Endothelial cell of umbilical vein (primary cell): ENCODE measurements around the gene DEK. TPM values are rescaled to one million over a fixed set of nuclear protein-coding genes. Genes with fewer than 3 reads are reported as not detected.

Experiments
- BruUV-seq: library from RNA; stranded (reverse); fragments of 400-500 nt; replicated peaks from 2 replicates; lab custom pipeline; 2021; lab: Mats Ljungman, UMichigan
- CTCF ChIA-PET: fragments of 300-600, 350-600 bp; sonication (Branson Sonifier 250); formaldehyde crosslinking; loops from one replicate; lab custom pipeline; 2021; ENCODE audit warnings: antibody characterized with exemption, inconsistent platforms; lab: Charles Lee
- POLR2A ChIA-PET: fragments of 300-600, 350-600 bp; sonication (Branson Sonifier 250); formaldehyde crosslinking; loops from one replicate; lab custom pipeline; 2021; ENCODE audit warnings: antibody characterized with exemption, inconsistent platforms; lab: Charles Lee
- DNase-seq: peaks from one replicate; pipeline ENCODE4 v3.0.0-alpha.2; 2011; ENCODE audit warnings: low read depth, low spot score
- FAIRE-seq: peaks from 2 replicates; lab custom pipeline; 2011; peaks lifted over from hg19 to GRCh38; lab: Jason Lieb, UNC
- H2AFZ ChIP-seq: 2 replicates; pipeline ENCODE4 v1.6.0; 2012; ENCODE audit warnings: low read depth, low read length, control low read depth, inconsistent platforms
- H3K27ac ChIP-seq: 2 replicates; pipeline ENCODE4 v1.5.1; 2011; ENCODE audit warnings: low read depth, mild to moderate bottlenecking, control low read depth, low read length, moderate library complexity; ENCODE audit not compliant: insufficient read depth
- H3K27me3 ChIP-seq, 2 experiments: 2 replicates each; pipeline versions ENCODE4 v1.6.0 to v1.6.1; 2011; ENCODE audit warnings: low read length in 2 of 2, mixed read lengths in 1 of 2; ENCODE audit not compliant: control insufficient read depth in 2 of 2, insufficient read depth in 2 of 2
- H3K36me3 ChIP-seq, 2 experiments: 2 replicates in 1 of 2; 3 replicates in 1 of 2; pipeline ENCODE4 v1.5.1; 2011; ENCODE audit warnings: low read length in 2 of 2, mild to moderate bottlenecking in 1 of 2, moderate library complexity in 1 of 2; ENCODE audit not compliant: control insufficient read depth in 2 of 2, insufficient read depth in 2 of 2; ENCODE audit errors: extremely low read depth in 1 of 2
- H3K4me1 ChIP-seq: 3 replicates; pipeline ENCODE4 v1.5.1; 2011; ENCODE audit warnings: mild to moderate bottlenecking, low read length; ENCODE audit not compliant: control insufficient read depth, insufficient read depth; ENCODE audit errors: extremely low read depth
- H3K4me2 ChIP-seq: 2 replicates; pipeline ENCODE4 v1.6.1; 2011; ENCODE audit warnings: low read length, control low read depth, mixed read lengths; ENCODE audit not compliant: insufficient read depth
- H3K4me3 ChIP-seq, 3 experiments: fragments of 200-600 bp in 1 of 3; sonication (generic), shearing (Covaris generic) in 1 of 3; replicated peaks in 1 of 3; 2 replicates each; pipeline ENCODE4 v1.5.1; 2011 to 2016; ENCODE audit warnings: control low read depth in 3 of 3, low read length in 3 of 3, mild to moderate bottlenecking in 2 of 3, inconsistent platforms in 1 of 3, low read depth in 1 of 3, moderate library complexity in 1 of 3; ENCODE audit not compliant: insufficient read depth in 1 of 3
- H3K79me2 ChIP-seq: 2 replicates; pipeline ENCODE4 v1.6.0; 2012; ENCODE audit warnings: low read length, inconsistent platforms; ENCODE audit not compliant: control insufficient read depth, insufficient read depth
- H3K9ac ChIP-seq: replicated peaks from 2 replicates; pipeline ENCODE3; 2011; ENCODE audit warnings: low read length, control low read depth; ENCODE audit not compliant: insufficient read depth; ENCODE audit errors: extremely low read depth
- H3K9me1 ChIP-seq: replicated peaks from 3 replicates; pipeline ENCODE4 v1.6.0; 2011; ENCODE audit warnings: mild to moderate bottlenecking, low read length; ENCODE audit not compliant: control insufficient read depth, insufficient read depth; ENCODE audit errors: extremely low read depth
- H3K9me3 ChIP-seq: replicated peaks from 2 replicates; pipeline ENCODE4 v1.5.1; 2012; ENCODE audit warnings: low read length, inconsistent platforms; ENCODE audit not compliant: control insufficient read depth, insufficient read depth
- H4K20me1 ChIP-seq: replicated peaks from 2 replicates; pipeline ENCODE3; 2011; ENCODE audit warnings: mild to moderate bottlenecking, low read length; ENCODE audit not compliant: control insufficient read depth, insufficient read depth; ENCODE audit errors: extremely low read depth
- FOS ChIP-seq: IDR thresholded peaks from 2 replicates; pipeline ENCODE4 v1.6.1; 2011; ENCODE audit warnings: mild to moderate bottlenecking, low read length, moderate library complexity, borderline replicate concordance; ENCODE audit not compliant: insufficient read depth
- GATA2 ChIP-seq: IDR thresholded peaks from 2 replicates; pipeline ENCODE4 v1.7.0; 2011; ENCODE audit warnings: low read depth, mild to moderate bottlenecking, moderate library complexity, mixed read lengths, low read length; ENCODE audit not compliant: insufficient read length, insufficient read depth
- JUN ChIP-seq: IDR thresholded peaks from 2 replicates; pipeline ENCODE4 v1.6.1; 2011; ENCODE audit warnings: borderline replicate concordance, low read depth; ENCODE audit not compliant: insufficient read length, insufficient read depth
- MYC ChIP-seq: IDR thresholded peaks from one replicate; pipeline ENCODE4 v1.6.1; 2011; ENCODE audit warnings: mild to moderate bottlenecking, low read depth, low read length
- POLR2A ChIP-seq: IDR thresholded peaks from 2 replicates; pipeline ENCODE4 v1.6.1; 2012; ENCODE audit warnings: low read depth, mild to moderate bottlenecking, control low read depth, low read length
- dilution Hi-C: fragments of 300-500 bp; cut with MboI; formaldehyde crosslinking; loops from one replicate; pipeline ENCODE4 v1.15.0; 2019; ENCODE audit warnings: low sequenced_read_pairs; ENCODE audit not compliant: extremely low pct_ligation_motif_present
- intact Hi-C: fragments of 100-400 bp; cut with micrococcal nuclease; formaldehyde crosslinking; loops from one replicate; pipeline ENCODE4 v1.10.0; 2022
- polyA plus RNA-seq, 4 experiments: library from polyadenylated mRNA; depleted of rRNA in 3 of 4; stranded (reverse) in 3 of 4; unstranded in 1 of 4; fragments of >200 nt; gene quantifications; 2 replicates each; pipeline versions ENCODE4 v1.2.1 to v1.2.3, GENCODE V29; 2011 to 2012; ENCODE audit warnings: missing spikeins in 1 of 4
- total RNA-seq: library from RNA; stranded (reverse); gene quantifications from 2 replicates; pipeline ENCODE4 v1.2.3, GENCODE V29; 2021
- TF ChIP-seq, protein P1 (sequence below): IDR thresholded peaks from 2 replicates; pipeline ENCODE4 v1.6.1; 2011; ENCODE audit not compliant: insufficient read depth, insufficient read length
- TF ChIP-seq, protein P2 (sequence below), 2 donors: IDR thresholded peaks; 1 replicate in 1 of 2; 2 replicates in 1 of 2; pipeline ENCODE4 v1.5.1; 2011; ENCODE audit warnings: low read length in 2 of 2, mild to moderate bottlenecking in 2 of 2, moderate library complexity in 2 of 2, control low read depth in 1 of 2, inconsistent platforms in 1 of 2, low read depth in 1 of 2; ENCODE audit not compliant: insufficient read depth in 1 of 2; ENCODE audit errors: extremely low read depth in 1 of 2

Gene DEK
- total and polyA plus RNA-seq, 2 donors (not counting 3 experiments of a cell fraction or from before 2014, with no cell fraction given): 19.0 to 120 TPM

DNA sequence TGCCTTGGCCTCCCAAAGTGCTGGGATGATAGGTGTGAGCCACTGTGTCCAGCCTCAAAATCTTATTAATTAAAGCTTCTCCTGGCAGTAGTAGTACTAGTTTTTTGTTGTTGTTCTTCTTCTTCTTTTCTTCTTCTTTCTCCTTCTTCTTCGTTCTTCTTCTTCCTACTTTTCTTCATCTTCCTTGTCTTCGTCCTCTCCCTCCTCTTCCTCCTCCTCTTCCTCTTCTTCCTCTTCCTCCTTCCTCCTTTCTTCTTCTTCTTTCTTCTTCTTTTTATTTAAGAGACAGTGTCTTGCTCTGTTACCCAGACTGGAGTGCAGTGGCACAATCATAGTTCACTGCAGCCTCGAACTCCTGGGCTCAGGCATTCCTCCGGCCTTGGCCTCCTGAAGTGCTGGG, 17.2 kb upstream of the DEK start:
- H3K9me1 ChIP-seq: no peaks in the 10 kb centered on the region
- H3K79me2 ChIP-seq: no peaks in the 10 kb centered on the region
- TF ChIP-seq POLR2A (no peak), MYC (no peak), FOS (no peak), GATA2 (no peak), JUN (no peak)
- TF ChIP-seq, protein P1, sequence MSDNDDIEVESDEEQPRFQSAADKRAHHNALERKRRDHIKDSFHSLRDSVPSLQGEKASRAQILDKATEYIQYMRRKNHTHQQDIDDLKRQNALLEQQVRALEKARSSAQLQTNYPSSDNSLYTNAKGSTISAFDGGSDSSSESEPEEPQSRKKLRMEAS: no peak
- TF ChIP-seq, protein P2, sequence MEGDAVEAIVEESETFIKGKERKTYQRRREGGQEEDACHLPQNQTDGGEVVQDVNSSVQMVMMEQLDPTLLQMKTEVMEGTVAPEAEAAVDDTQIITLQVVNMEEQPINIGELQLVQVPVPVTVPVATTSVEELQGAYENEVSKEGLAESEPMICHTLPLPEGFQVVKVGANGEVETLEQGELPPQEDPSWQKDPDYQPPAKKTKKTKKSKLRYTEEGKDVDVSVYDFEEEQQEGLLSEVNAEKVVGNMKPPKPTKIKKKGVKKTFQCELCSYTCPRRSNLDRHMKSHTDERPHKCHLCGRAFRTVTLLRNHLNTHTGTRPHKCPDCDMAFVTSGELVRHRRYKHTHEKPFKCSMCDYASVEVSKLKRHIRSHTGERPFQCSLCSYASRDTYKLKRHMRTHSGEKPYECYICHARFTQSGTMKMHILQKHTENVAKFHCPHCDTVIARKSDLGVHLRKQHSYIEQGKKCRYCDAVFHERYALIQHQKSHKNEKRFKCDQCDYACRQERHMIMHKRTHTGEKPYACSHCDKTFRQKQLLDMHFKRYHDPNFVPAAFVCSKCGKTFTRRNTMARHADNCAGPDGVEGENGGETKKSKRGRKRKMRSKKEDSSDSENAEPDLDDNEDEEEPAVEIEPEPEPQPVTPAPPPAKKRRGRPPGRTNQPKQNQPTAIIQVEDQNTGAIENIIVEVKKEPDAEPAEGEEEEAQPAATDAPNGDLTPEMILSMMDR (IDR thresholded peaks at IDR 0.05; ENCODE audit: extremely low read depth in 1 of 2, insufficient read depth in 1 of 2, low read depth in 1 of 2, low read length in 2 of 2): no peak
- H3K36me3 ChIP-seq: no peaks in the 10 kb centered on the region
- FAIRE-seq (no peak), DNase-seq (no peak)
- H3K27ac ChIP-seq: no peak overlapping the region
- H3K4me3 ChIP-seq: no peak overlapping the region
- H3K4me2 ChIP-seq: no peak overlapping the region
- no peak overlapping the region for H2AFZ ChIP-seq
- H3K4me1 ChIP-seq: no peaks in the 10 kb centered on the region
- BruUV-seq: no TSS peak
- ChIA-PET CTCF (interaction anchor here (0.6 to 1.4 kb wide), 2 partner anchors 29 to 42 kb away, joined by 3 read pairs; no protein-coding TSS in a partner anchor), POLR2A (no interaction called here)
- dilution Hi-C loops (no loop called here), intact Hi-C loops (no loop called here)
- H4K20me1 ChIP-seq: no peaks in the 10 kb centered on the region
- H3K9ac ChIP-seq: no peak overlapping the region
- H3K27me3 ChIP-seq: peaks cover 27 to 39% of the 10 kb centered on the region in 2 experiments
- H3K9me3 ChIP-seq: no peaks in the 10 kb centered on the region
